ENCODE measurements around the gene BRWD1.
A peak's percentile ranks its signal among the peaks of the same experiment; 100 is the strongest.

Gene BRWD1

GRCh38 chr21:39326607-39327307, 13.3 kb upstream of the BRWD1 start:
- DNase-seq, result no peak

DNA sequence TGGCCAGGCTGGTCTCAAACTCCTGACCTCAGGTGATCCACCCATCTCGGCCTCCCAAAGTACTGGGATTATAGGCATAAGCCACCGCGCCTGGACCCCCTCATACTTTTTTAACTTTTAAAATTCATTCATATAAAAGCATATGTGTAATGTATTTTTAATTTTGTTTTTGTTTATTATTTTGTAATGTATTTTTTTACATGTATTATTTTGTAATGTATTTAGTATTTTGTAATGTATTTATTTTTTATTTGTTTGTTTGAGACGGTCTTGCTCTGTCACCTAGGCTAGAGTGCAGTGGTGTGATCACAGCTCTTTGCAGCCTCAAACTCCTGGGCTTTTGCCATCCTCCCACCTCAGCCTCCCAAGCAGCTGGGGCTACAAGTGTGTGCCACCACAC, 12.0 kb upstream of the BRWD1 start:
- no peak for DNase-seq

- no peak for DNase-seq
Measured at GRCh38 chr21:39321424-39321823, 8.0 kb upstream of the BRWD1 start.

DNA sequence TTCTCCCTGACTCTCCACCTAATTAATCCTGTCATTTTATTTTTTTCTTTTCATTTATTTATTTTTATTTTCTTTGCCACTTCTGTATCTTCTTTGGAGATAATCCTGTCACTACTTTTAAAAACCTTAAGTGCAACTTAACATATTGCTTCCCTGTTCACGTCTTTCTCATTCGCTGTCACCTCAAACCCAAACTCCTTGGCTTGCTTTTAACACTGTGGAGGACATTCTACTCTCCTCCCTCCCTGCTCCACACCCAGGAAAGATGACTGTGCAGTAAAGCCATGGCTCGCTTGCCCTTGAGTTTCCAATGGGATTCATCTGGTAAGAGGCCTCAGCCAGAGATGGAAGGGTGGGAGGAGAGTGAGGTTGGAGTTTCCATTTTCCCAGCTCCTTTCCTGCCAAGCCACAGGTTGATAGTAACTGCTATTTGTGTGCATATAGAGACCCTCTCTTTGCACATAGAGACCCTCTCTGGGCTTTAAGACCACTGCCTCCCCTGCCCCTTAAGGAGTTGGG, 6.4 kb upstream of the BRWD1 start:
- DNase-seq, result no peak

GRCh38 chr21:39319251-39319756, 5.9 kb upstream of the BRWD1 start:
- no peak for DNase-seq

DNA sequence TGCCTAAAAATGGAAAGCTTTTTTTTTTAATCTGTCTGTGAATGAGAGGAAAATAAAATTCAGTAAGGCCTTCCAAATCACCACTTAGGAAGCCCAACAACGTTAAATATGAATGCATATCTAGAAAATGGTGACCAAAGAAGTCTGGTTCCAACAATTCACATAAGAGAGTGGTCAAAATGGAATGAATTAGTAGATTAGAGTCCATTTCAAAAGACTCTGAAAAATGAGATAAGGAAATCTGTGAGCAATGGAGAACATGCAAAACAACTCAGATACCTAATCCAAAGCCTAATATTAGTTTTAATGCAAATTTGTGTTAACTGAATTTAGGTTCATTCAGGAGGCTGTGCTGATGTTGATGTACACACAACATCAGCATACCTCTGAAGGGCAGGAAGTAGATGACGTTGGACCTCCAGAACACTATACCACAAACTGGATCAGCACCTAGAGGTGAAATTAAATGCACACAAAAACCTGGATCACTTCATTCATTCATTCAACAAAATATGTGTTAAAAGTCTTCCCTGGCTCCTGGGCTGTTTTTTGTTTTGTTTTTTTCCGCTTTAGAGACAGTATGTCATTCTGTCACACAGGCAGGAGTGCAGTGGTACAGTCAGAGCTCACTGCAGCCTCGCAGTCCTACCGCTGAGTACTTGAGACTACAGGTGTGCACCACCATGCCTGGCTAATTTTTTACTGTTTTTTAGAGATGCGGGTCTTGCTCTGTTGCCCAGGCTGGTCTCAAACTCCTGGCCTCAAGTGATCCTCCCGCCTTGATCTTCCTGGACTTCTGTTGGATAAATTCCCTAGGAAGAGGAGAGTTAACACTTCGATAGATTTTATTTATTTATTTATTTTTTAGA, 4.9 kb upstream of the BRWD1 start:
- no peak for DNase-seq

DNA sequence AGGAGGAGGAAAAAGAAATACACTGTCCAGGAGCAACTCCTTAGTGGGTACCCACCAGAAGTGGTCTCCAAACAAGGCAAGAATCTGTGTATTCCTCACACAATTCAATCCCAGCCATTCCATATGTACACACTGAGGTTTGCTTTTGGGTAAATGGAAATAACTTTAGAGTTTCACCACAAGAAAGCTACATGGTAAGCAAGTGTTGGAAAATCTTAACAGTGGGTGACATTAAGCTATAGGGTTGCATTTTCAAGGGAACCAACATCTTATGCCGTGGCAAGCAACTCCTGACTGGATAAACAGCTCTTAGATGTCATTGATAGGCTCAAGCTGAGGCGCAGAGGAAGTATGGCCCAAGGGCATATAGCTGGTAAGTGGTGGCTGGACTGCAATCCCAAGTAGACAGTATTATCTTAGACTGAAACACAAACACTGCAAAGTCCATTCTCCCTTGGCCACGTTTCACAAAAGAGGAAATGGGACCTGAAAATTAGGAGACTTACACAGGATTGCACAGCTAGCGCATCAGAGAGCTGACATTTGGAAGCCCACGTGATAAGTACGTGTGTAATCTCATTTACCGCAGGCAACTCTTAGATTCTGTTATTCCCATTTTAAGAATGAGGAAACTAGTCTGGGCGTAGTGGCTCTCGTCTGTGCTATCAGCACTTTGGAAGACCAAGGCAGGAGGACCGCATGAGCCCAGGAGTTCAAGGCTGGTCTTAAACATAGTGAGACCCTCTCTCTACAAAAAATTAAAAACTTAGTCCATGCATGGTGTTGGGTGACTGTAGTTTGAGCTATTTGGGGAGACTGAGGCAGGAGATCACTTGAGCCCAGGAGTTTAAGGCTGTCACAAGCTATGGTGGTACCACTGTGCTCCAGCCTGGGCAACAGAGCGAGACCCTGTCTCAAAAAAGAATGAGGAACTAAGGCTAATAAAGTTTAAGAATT, 4.0 kb upstream of the BRWD1 start:
- peak; percentile 99 for DNase-seq

DNA sequence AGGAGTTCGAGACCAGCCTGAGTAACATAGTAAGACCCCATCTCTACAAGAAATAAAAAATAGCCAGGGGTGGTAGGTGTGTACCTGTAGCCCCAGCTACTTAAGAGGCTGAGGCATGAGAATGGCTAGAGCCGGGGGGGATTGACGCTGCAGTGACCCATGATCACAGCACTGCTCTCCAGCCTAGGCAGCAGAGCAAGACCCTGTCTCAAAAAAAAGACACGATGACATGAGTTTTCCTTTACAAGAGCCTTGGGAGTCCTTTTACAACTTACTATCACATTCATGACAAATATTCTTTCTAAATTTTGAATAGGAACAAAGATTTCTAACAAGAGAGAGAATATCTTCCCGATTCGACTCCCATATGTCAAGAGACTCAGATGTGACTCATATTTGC, 3.3 kb upstream of the BRWD1 start:
- no peak for DNase-seq

GRCh38 chr21:39315603-39316445, 2.4 kb upstream of the BRWD1 start:
- DNase-seq, result peak; percentile 61

- DNase-seq, result peak; percentile 83
Measured at GRCh38 chr21:39314143-39315027, 953 bp upstream of the BRWD1 start.

- peak; percentile 74 for DNase-seq
Measured at GRCh38 chr21:39313042-39313570, 326 bp downstream of the BRWD1 start.

DNA sequence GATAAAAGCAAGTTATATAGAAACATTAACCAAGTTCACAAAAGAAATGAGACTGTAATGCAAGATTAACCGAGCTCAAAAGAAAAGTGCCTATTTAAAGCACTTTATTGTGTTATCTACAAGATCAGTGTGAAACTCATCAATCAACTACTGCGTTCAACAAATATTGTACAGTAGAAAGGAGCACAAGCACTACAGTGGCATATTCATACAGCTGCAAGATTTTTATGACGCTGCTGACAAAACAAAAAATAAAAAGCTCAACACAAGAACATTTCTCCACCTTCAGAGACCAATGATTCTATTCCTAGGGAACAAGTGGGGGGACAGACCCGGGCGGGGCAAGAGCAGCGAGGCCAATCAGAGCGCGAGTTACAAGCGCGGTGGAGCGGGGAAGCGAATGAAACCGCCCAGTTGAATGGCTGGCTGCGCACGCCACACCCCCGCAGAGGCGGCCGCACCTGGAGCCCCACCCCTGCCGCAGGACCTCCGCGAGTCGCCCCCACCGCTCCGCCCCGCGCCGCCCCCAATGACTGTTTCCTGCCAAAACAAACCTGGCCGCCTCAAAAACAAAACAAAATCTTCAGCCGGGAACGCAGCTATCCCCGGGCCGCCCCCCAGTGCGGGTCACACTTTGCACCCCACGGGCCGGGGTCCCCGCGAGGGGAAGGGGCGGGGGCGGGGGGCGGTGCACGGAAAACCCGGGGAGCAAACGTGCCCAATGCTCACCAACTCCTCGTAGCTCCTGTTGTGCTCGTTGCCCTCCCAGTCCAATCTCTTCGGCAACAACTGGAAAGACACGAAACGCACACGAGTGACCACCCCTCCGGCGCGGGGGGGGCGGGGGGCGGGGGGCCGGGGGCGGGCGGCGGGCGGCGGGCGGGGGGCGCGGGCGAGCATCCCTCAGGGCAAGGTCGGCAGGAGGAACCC, 1.1 kb downstream of the BRWD1 start:
- peak; percentile 97 for DNase-seq

- no peak for DNase-seq
Measured at GRCh38 chr21:39311164-39311563, 2.3 kb downstream of the BRWD1 start.

DNA sequence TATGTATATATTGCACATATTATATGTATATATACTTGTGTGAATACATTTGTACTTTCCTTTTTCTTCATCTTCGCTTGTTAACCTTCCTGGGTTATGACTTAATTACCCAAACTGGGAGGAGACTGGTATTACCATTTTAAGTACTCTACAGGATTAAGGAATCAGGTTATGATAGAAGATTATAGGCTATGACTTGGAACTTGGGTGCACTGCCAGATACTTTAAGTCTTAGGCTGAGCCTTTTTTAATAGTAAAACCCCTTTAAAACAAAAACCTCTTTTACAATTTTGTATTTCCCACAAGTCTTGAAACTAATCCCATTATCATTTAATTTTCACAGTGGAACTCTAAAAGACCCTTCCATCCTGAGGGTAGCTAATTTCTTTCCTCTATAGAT, 6.0 kb downstream of the BRWD1 start:
- DNase-seq, result no peak

DNA sequence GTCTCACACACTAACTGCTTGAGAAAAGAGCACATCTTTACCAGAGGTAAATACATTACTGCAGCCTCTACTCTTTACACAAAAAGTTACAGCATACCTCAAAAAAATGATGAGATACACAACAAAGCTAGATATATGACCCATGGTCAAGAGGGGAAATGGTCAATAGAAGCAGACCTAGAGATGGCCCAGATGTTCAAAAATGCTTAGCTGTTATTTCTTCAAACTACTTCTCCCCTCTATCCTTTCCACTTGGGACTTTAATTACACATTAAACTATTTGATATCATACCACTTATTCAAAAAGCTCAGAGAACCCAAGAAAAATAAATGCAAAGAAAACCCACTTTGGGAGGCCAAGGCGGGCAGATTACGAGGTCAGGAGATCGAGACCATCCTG, 12.8 kb downstream of the BRWD1 start:
- no peak for DNase-seq

DNA sequence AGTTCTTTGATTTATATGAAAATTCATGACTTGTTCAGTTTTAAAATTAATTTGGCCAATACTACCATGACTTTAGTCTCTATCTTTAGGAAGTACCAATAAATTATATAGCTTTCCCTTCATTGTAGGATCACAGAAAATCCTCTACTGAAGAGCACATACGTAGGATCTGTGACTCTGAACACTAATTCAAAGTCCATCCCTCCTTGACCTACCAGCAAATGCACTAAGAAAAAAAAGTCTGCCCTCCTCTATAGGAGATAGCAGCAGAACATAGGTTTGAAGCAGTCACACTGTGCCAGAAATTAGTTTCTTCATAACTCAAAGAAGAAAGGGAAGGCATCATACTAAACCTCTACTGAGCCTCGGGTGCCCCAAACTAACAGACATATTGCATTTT, 16.5 kb downstream of the BRWD1 start:
- DNase-seq, result no peak

GRCh38 chr21:39288987-39289386, 24.4 kb downstream of the BRWD1 start:
- DNase-seq, result no peak

DNA sequence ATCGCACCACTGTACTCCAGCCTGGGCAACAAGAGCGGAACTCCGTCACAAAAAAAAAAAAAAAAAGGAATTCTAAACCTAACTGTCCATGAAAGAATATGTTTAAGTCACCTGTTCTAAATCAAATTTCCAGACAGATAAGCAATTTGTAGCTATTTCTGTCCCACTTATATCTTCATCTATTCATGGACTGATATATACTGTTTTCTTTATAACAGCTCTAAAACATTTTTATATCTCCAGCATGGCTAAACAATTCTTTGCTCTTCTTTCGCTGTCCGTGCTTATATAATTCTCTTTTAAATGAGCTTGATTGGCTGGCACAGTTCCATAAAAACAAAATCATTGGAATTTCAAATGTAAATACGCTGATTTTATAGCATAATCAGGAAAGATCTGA, 30.5 kb downstream of the BRWD1 start:
- DNase-seq, result no peak

DNA sequence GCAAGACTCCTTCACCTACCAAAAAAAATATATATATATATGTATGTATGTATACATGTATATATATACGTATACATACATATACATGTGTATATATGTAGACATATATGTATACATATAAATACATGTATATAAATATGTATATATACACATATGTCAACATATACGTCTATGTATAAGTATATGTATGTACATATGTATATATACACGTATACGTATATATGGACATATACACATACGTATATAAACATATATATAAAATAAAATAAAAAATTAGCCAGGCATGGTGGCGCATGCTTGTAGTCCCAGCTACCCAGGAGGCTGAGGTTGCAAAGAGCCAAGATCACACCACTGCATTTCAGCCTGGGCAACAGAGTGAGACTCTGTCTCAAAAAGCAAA, 31.6 kb downstream of the BRWD1 start:
- no peak for DNase-seq
